Transverse colon (tissue), 4 donors: ENCODE measurements around the gene TRIM15.

Experiments
- POLR2A ChIP-seq: fragments of 450-650 bp; IDR thresholded peaks from one replicate; pipeline ENCODE4 v1.6.1; 2016; ENCODE audit warnings: antibody characterized with exemption, mild to moderate bottlenecking, moderate library complexity
- POLR2AphosphoS5 ChIP-seq, 3 donors: sonication (generic); formaldehyde crosslinking; IDR thresholded peaks; one replicate each; pipeline ENCODE4 v1.6.1; 2016; ENCODE audit warnings: antibody characterized with exemption in 3 of 3
- TF ChIP-seq, protein P1 (sequence below), 5 experiments: fragments of 200-600 bp in 3 of 5; fragments of 450-650 bp in 2 of 5; sonication (generic) in 3 of 5; IDR thresholded peaks; 1 replicate in 2 of 5; 2 replicates in 3 of 5; pipeline ENCODE4 v1.5.1; 2016 to 2017; ENCODE audit warnings: antibody characterized with exemption in 5 of 5, inconsistent platforms in 3 of 5, mild to moderate bottlenecking in 2 of 5, moderate library complexity in 1 of 5

DNA sequence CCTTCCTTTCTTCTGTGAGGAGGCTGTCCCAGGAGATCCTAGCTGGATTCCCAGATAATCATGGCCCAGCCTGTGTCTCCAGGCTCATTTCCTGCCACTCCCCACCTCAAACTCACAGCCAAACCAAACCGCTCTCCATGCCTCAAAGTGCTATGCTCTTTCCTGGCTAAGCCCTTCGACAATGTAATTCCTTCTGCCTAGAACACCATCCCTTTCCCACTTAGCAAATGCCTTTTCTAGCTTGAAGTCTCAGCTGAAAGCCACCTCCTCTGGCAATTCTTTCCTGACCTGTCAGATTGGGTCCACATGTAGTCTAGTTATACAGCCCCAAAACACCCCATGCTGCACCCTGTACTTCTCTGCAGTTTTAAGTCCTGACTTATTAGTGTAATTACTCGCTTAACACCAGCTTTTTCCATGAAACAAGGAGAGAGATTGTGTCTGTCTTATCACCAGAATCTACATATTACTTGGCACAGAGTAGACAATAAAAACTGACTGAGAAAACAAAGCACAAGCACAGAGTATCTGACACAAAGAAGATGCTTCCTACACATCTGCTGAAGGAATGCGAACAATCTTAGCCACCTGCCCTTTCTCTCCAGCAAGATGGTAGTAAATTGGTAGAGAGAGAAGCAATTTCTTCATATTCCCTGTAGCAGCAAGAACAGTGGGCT, 44.4 kb downstream of the TRIM15 start:
- TF ChIP-seq POLR2A: no peak
- TF ChIP-seq, protein P1, sequence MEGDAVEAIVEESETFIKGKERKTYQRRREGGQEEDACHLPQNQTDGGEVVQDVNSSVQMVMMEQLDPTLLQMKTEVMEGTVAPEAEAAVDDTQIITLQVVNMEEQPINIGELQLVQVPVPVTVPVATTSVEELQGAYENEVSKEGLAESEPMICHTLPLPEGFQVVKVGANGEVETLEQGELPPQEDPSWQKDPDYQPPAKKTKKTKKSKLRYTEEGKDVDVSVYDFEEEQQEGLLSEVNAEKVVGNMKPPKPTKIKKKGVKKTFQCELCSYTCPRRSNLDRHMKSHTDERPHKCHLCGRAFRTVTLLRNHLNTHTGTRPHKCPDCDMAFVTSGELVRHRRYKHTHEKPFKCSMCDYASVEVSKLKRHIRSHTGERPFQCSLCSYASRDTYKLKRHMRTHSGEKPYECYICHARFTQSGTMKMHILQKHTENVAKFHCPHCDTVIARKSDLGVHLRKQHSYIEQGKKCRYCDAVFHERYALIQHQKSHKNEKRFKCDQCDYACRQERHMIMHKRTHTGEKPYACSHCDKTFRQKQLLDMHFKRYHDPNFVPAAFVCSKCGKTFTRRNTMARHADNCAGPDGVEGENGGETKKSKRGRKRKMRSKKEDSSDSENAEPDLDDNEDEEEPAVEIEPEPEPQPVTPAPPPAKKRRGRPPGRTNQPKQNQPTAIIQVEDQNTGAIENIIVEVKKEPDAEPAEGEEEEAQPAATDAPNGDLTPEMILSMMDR (IDR thresholded peaks at IDR 0.05): no peak
- no peak for TF ChIP-seq POLR2AphosphoS5 (IDR thresholded peaks at IDR 0.05)
